Uterus (tissue), 2 donors: ENCODE results near the gene THBD.

Experiments used
- POLR2A ChIP-seq, 2 donors: fragments of 450-650 bp; IDR thresholded peaks; one replicate each; pipeline ENCODE4 v1.6.1; 2016; ENCODE audit warnings: antibody characterized with exemption in 2 of 2, mild to moderate bottlenecking in 1 of 2, moderate library complexity in 1 of 2
- TF ChIP-seq, protein P1 (sequence below), 4 experiments: fragments of 200-600 bp in 2 of 4; fragments of 450-650 bp in 2 of 4; sonication (generic) in 2 of 4; IDR thresholded peaks; one replicate each; pipeline ENCODE4 v1.5.1; 2016 to 2019; ENCODE audit warnings: antibody characterized with exemption in 4 of 4, mild to moderate bottlenecking in 2 of 4, moderate library complexity in 1 of 4

DNA sequence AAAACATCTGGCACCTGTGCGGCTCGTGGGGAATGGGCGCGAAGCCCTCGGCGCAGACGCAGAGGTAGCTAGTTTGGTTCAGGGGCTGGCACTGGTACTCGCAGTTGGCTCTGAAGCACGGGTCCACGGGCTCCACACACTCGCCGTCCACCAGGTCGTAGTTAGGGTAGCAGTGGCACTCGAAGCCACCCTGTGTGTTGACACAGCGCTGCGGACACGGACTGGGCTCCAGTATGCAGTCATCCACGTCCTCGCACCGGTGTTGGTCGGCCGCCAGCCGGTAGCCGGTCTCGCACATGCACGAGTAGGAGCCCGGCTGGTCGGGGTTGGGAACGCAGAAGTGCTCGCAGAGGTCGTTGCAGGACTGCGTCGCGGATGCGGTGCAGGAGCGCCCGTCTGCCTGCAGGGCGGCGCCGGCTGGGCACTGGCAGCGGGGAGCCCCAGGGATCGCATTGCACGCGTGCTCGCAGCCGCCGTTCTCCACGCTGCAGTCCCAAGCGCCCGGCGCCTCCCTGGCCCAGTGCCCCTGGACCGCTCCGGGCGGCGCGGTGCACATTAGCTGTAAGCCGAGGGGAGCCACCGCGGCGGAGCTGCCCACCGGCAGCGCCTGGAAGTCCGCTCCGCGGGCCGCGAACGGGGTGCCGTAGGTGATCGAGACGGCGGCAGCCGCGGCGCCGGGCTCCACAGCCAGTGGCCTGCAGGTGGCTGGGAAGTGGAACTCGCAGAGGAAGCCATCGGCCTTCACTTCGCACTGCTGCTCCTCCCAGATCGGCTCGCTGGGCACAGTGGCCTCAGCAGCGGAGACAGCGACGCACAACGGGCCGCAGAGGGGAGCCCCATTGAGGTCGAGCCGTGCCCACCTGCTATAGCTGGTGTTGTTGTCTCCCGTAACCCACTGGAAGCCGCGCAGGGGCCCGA lies 930 bp downstream of the THBD start:
- no peak for TF ChIP-seq POLR2A (IDR thresholded peaks at IDR 0.05)
- TF ChIP-seq, protein P1, sequence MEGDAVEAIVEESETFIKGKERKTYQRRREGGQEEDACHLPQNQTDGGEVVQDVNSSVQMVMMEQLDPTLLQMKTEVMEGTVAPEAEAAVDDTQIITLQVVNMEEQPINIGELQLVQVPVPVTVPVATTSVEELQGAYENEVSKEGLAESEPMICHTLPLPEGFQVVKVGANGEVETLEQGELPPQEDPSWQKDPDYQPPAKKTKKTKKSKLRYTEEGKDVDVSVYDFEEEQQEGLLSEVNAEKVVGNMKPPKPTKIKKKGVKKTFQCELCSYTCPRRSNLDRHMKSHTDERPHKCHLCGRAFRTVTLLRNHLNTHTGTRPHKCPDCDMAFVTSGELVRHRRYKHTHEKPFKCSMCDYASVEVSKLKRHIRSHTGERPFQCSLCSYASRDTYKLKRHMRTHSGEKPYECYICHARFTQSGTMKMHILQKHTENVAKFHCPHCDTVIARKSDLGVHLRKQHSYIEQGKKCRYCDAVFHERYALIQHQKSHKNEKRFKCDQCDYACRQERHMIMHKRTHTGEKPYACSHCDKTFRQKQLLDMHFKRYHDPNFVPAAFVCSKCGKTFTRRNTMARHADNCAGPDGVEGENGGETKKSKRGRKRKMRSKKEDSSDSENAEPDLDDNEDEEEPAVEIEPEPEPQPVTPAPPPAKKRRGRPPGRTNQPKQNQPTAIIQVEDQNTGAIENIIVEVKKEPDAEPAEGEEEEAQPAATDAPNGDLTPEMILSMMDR (IDR thresholded peaks at IDR 0.05) = peak in 2 of 4 experiments; percentile 9 to 21
